HCT116 (cell line): ENCODE measurements around the gene SAMD4B. TPM values are rescaled to one million over a fixed set of nuclear protein-coding genes. Genes with fewer than 3 reads are reported as not detected.

Source experiments
- ATAC-seq: fragments of 200-7000 bp; cut with Tn5 transposase; 2 replicates; pipeline ENCODE4 v1.9.1; 2020; ENCODE audit warnings: mild to moderate bottlenecking, moderate library complexity
- BruUV-seq: library from RNA; stranded (reverse); fragments of 400-500 nt; replicated peaks from 2 replicates; lab custom pipeline; 2021; lab: Mats Ljungman, UMichigan
- CTCF ChIA-PET: fragments of 300-600 bp; sonication (Branson Sonifier 250); formaldehyde crosslinking; loops from one replicate; lab custom pipeline; 2021; ENCODE audit warnings: antibody characterized with exemption; lab: Charles Lee
- POLR2A ChIA-PET: fragments of 300-600, 350-600 bp; sonication (Branson Sonifier 250); formaldehyde crosslinking; loops from one replicate; lab custom pipeline; 2021; ENCODE audit warnings: antibody characterized with exemption; lab: Charles Lee
- RAD21 ChIA-PET, 2 experiments: fragments of 300-600 bp; sonication (Branson Sonifier 250); formaldehyde crosslinking; loops; one replicate each; lab custom pipeline; 2023; ENCODE audit warnings: low total read pairs in 2 of 2; ENCODE audit not compliant: uncharacterized antibody in 2 of 2, unreplicated experiment in 2 of 2, low non-redundant PET in 1 of 2; lab: Charles Lee
- DNase-seq: peaks from one replicate; pipeline ENCODE4 v3.0.0-alpha.2; 2010; ENCODE audit warnings: low read depth, low spot score
- H2AFZ ChIP-seq: fragments of 200-600 bp; shearing (Covaris generic), sonication (generic); 2 replicates; pipeline ENCODE4 v1.6.1; 2017; ENCODE audit warnings: low read depth, mixed run types, mixed read lengths, antibody characterized with exemption, low read length; ENCODE audit not compliant: poor library complexity, severe bottlenecking
- H3K27ac ChIP-seq: 2 replicates; pipeline ENCODE4 v1.5.1; 2012; ENCODE audit warnings: low read depth, low read length
- H3K27me3 ChIP-seq: fragments of 200-600 bp; sonication (generic); 2 replicates; pipeline ENCODE4 v1.6.1; 2016; ENCODE audit warnings: mixed run types, low read length, mixed read lengths; ENCODE audit not compliant: insufficient read depth
- H3K36me3 ChIP-seq, 2 experiments: fragments of 200-500 bp in 1 of 2; fragments of 200-600 bp in 1 of 2; sonication (Bioruptor generic) in 1 of 2; sonication (generic) in 1 of 2; 2 replicates each; pipeline versions ENCODE4 v1.5.1 to v1.6.1; 2014 to 2016; ENCODE audit warnings: low read length in 2 of 2, inconsistent platforms in 1 of 2, mixed read lengths in 1 of 2, mixed run types in 1 of 2; ENCODE audit not compliant: insufficient read depth in 2 of 2, control insufficient read depth in 1 of 2
- H3K4me1 ChIP-seq, 2 experiments: fragments of 200-600 bp in 1 of 2; sonication (generic) in 1 of 2; 2 replicates each; pipeline versions ENCODE4 v1.5.1 to v1.6.1; 2012 to 2017; ENCODE audit warnings: low read length in 2 of 2, inconsistent platforms in 1 of 2, mild to moderate bottlenecking in 1 of 2, mixed read lengths in 1 of 2, mixed run types in 1 of 2, moderate library complexity in 1 of 2; ENCODE audit not compliant: insufficient read depth in 2 of 2, control insufficient read depth in 1 of 2
- H3K4me2 ChIP-seq: fragments of 200-600 bp; sonication (generic); 2 replicates; pipeline ENCODE4 v1.6.1; 2017; ENCODE audit warnings: mixed run types, low read length, mixed read lengths
- H3K4me3 ChIP-seq, 2 experiments: fragments of 200-600 bp in 1 of 2; sonication (generic) in 1 of 2; replicated peaks in 1 of 2; 2 replicates each; pipeline ENCODE4 v1.5.1; 2011 to 2016; ENCODE audit warnings: low read length in 2 of 2, control low read depth in 1 of 2, low read depth in 1 of 2, mild to moderate bottlenecking in 1 of 2, mixed read lengths in 1 of 2, mixed run types in 1 of 2
- H3K79me2 ChIP-seq: fragments of 200-600 bp; sonication (generic); 2 replicates; pipeline ENCODE4 v1.6.1; 2017; ENCODE audit warnings: mild to moderate bottlenecking, mixed run types, low read length, moderate library complexity, mixed read lengths; ENCODE audit not compliant: insufficient read depth
- H3K9ac ChIP-seq: fragments of 200-600 bp; sonication (generic); 2 replicates; pipeline ENCODE4 v1.6.1; 2016; ENCODE audit warnings: low read length, mixed read lengths
- H3K9me2 ChIP-seq: fragments of 200-600 bp; sonication (generic), shearing (Covaris generic); 2 replicates; pipeline ENCODE4 v1.6.1; 2017; ENCODE audit warnings: mixed run types, mild to moderate bottlenecking, moderate library complexity; ENCODE audit not compliant: insufficient read depth
- H3K9me3 ChIP-seq, 2 experiments: fragments of 200-500 bp in 1 of 2; fragments of 200-600 bp in 1 of 2; sonication (Bioruptor generic) in 1 of 2; sonication (generic) in 1 of 2; 2 replicates each; pipeline ENCODE4 v1.6.1; 2014 to 2017; ENCODE audit warnings: low read length in 2 of 2, mixed read lengths in 2 of 2, inconsistent platforms in 1 of 2, low read depth in 1 of 2, mild to moderate bottlenecking in 1 of 2, mixed run types in 1 of 2, moderate library complexity in 1 of 2; ENCODE audit not compliant: control insufficient read depth in 1 of 2, insufficient read depth in 1 of 2
- H4K20me1 ChIP-seq: fragments of 200-600 bp; sonication (generic), shearing (Covaris generic); 2 replicates; pipeline ENCODE4 v1.6.1; 2017; ENCODE audit warnings: mixed run types, mild to moderate bottlenecking, moderate library complexity; ENCODE audit not compliant: insufficient read depth
- CBX3 ChIP-seq: IDR thresholded peaks from 2 replicates; pipeline ENCODE4 v1.6.1; 2012; ENCODE audit warnings: low read depth
- ELF1 ChIP-seq: IDR thresholded peaks from 2 replicates; pipeline ENCODE4 v1.6.1; 2012; ENCODE audit warnings: low read depth, borderline replicate concordance
- JUND ChIP-seq: IDR thresholded peaks from 2 replicates; pipeline ENCODE4 v1.6.1; 2012
- POLR2A ChIP-seq: IDR thresholded peaks from 2 replicates; pipeline ENCODE4 v1.7.0; 2011; ENCODE audit warnings: borderline replicate concordance; ENCODE audit not compliant: insufficient read depth, insufficient read length; ENCODE audit errors: extremely low read depth
- POLR2AphosphoS5 ChIP-seq: IDR thresholded peaks from 2 replicates; pipeline ENCODE4 v1.6.1; 2011; ENCODE audit warnings: mild to moderate bottlenecking, low read depth, low read length, moderate library complexity
- SIN3A ChIP-seq: IDR thresholded peaks from 2 replicates; pipeline ENCODE4 v1.6.1; 2012; ENCODE audit warnings: low read depth
- SP1 ChIP-seq: IDR thresholded peaks from 2 replicates; pipeline ENCODE4 v1.6.1; 2012; ENCODE audit warnings: low read depth
- ZFX ChIP-seq: fragments of 450-650 bp; IDR thresholded peaks from 2 replicates; pipeline ENCODE4 v1.6.1; 2017
- intact Hi-C: fragments of 100-400 bp; cut with micrococcal nuclease; formaldehyde crosslinking; loops from 2 replicates; pipeline ENCODE4 v1.10.0; 2022
- total RNA-seq: library from RNA; stranded (reverse); gene quantifications from one replicate; pipeline ENCODE4 v1.2.1, GENCODE V29; 2021; ENCODE audit not compliant: unreplicated experiment
- TF ChIP-seq, protein P1 (sequence below): IDR thresholded peaks from 2 replicates; pipeline ENCODE4 v1.6.1; 2012
- TF ChIP-seq, protein P2 (sequence below): IDR thresholded peaks from 2 replicates; pipeline ENCODE4 v1.6.1; 2012
- TF ChIP-seq, protein P3 (sequence below), 3 experiments: fragments of 200-600 bp in 1 of 3; sonication (generic) in 1 of 3; IDR thresholded peaks in 2 of 3; conservative IDR thresholded peaks in 1 of 3; 2 replicates each; pipeline ENCODE4 v1.5.1; 2012 to 2017; ENCODE audit warnings: low read depth in 2 of 3, low read length in 2 of 3, antibody characterized with exemption in 1 of 3, borderline replicate concordance in 1 of 3, control low read depth in 1 of 3, mild to moderate bottlenecking in 1 of 3, mixed read lengths in 1 of 3, mixed run types in 1 of 3, moderate library complexity in 1 of 3; ENCODE audit not compliant: insufficient read depth in 1 of 3

SAMD4B gene
- total RNA-seq, 1 experiment from 2014 or later: 127 TPM

DNA sequence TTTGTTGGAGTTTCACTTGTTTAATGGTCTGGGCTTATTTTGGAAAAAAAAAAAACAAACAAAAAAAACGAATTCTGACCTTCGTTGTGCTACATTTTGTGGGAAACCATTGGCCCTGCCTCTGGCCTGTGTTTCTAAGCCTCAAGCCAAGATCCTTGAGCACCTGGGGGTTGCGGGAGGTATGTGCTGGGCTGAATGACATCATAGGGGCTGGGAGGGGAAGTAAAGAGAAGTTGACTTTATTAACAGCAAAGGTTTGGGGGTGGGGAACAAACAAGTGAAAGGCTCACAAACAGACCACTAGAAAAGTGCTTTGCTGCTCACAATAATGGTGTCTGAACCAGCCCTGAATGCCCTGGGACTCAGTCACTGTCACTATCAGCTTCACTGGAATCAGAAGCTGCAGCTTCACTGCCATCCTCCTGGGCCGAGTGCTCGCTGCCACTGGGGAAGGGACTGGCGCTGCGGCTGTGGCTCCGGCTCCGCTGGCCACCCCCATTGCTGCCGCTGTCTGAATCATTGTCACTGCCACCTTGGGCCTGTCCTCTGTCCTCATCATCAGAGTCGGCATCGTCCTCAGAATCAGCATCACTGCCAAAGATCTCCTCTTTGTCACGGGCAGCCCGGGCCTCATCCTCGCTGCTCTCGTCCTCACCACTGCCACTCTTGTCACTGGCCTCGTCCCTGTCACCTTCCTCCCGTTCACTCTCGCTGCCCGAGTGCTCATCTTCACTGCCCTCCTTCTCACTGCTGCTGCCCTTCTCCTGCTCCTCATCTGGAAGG lies 43.6 kb downstream of the SAMD4B start:
- H4K20me1 ChIP-seq: no peaks in the 10 kb centered on the region
- H3K27me3 ChIP-seq: no peaks in the 10 kb centered on the region
- H3K36me3 ChIP-seq: peaks cover 48 to 49% of the 10 kb centered on the region in 2 experiments; a peak in 3 of 4 replicates
- ATAC-seq (no peak), DNase-seq (no peak)
- no peak overlapping the region for H2AFZ ChIP-seq
- H3K27ac ChIP-seq: no peak overlapping the region
- no peaks in the 10 kb centered on the region for H3K9me3 ChIP-seq
- no peak overlapping the region for H3K4me3 ChIP-seq
- no peak for TF ChIP-seq ELF1
- BruUV-seq: no TSS peak
- no peak overlapping the region for H3K9ac ChIP-seq
- ChIA-PET CTCF (no interaction called here), POLR2A (interaction anchor here (0.6 kb wide), 1 partner anchor 44 kb away, joined by 4 read pairs; the partner anchor contains the start of gene SAMD4B), RAD21 (no interaction called here)
- intact Hi-C loops: no loop called here
- peaks cover 7 to 8% of the 10 kb centered on the region in 2 experiments; a peak in 3 of 4 replicates for H3K4me1 ChIP-seq
- H3K9me2 ChIP-seq: no peaks in the 10 kb centered on the region
- H3K4me2 ChIP-seq: no peak overlapping the region
- peaks cover 16% of the 10 kb centered on the region for H3K79me2 ChIP-seq

DNA sequence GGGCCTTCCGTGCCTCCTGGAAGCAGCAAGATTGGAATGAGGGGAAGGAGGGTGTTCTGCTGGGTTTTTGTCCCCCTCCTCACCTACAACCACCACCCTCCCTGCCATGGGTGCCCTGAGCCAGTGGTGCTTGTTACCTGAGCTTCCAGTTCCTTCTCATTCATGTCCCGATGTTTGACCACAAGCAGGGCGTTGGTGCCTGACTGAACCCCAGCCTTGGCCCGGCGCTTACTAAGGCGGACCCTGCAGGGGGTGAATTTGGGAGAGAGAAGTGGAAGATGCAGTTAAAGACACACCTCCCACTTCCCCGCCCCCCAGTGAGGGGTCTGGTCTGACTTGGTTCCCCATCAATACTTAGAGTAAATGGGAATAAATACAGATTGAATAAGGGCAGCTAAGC lies 44.3 kb downstream of the SAMD4B start:
- no peak overlapping the region for H3K27ac ChIP-seq
- POLR2A ChIA-PET: interaction anchor here (0.6 kb wide), 1 partner anchor 45 kb away, joined by 4 read pairs; the partner anchor contains the start of gene SAMD4B
- H3K9me2 ChIP-seq: no peaks in the 10 kb centered on the region
- no peak overlapping the region for H3K9ac ChIP-seq
- intact Hi-C loops: no loop called here
- H3K4me3 ChIP-seq: no peak overlapping the region
- H3K4me1 ChIP-seq: peaks cover 7 to 8% of the 10 kb centered on the region in 2 experiments; a peak in 3 of 4 replicates
- no TSS peak for BruUV-seq
- H3K36me3 ChIP-seq: peaks cover 41 to 42% of the 10 kb centered on the region in 2 experiments; a peak in 3 of 4 replicates
- no peak overlapping the region for H3K4me2 ChIP-seq
- CTCF ChIA-PET: no interaction called here
- H4K20me1 ChIP-seq: no peaks in the 10 kb centered on the region
- DNase-seq: no peak
- no peaks in the 10 kb centered on the region for H3K9me3 ChIP-seq
- RAD21 ChIA-PET: no interaction called here
- TF ChIP-seq CBX3 (no peak), JUND (no peak), SIN3A (no peak), POLR2A (no peak), SP1 (no peak), ZFX (no peak), POLR2AphosphoS5 (no peak)
- TF ChIP-seq, protein P1, sequence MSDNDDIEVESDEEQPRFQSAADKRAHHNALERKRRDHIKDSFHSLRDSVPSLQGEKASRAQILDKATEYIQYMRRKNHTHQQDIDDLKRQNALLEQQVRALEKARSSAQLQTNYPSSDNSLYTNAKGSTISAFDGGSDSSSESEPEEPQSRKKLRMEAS: no peak
- TF ChIP-seq, protein P2, sequence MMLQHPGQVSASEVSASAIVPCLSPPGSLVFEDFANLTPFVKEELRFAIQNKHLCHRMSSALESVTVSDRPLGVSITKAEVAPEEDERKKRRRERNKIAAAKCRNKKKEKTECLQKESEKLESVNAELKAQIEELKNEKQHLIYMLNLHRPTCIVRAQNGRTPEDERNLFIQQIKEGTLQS: no peak
- TF ChIP-seq, protein P3, sequence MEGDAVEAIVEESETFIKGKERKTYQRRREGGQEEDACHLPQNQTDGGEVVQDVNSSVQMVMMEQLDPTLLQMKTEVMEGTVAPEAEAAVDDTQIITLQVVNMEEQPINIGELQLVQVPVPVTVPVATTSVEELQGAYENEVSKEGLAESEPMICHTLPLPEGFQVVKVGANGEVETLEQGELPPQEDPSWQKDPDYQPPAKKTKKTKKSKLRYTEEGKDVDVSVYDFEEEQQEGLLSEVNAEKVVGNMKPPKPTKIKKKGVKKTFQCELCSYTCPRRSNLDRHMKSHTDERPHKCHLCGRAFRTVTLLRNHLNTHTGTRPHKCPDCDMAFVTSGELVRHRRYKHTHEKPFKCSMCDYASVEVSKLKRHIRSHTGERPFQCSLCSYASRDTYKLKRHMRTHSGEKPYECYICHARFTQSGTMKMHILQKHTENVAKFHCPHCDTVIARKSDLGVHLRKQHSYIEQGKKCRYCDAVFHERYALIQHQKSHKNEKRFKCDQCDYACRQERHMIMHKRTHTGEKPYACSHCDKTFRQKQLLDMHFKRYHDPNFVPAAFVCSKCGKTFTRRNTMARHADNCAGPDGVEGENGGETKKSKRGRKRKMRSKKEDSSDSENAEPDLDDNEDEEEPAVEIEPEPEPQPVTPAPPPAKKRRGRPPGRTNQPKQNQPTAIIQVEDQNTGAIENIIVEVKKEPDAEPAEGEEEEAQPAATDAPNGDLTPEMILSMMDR (IDR thresholded peaks at IDR 0.05 in 2 of 3, conservative IDR thresholded peaks at IDR 0.05 in 1 of 3; ENCODE audit: borderline replicate concordance in 1 of 3, insufficient read depth in 1 of 3, low read depth in 2 of 3, low read length in 2 of 3): no peak
- no peak overlapping the region for H2AFZ ChIP-seq
- peaks cover 20% of the 10 kb centered on the region for H3K79me2 ChIP-seq
- no peaks in the 10 kb centered on the region for H3K27me3 ChIP-seq
- no peak for ATAC-seq
